Neural cell (in vitro differentiated cells): Measurements from ENCODE around the gene SOS1.
"Not testable (repeated sequence)": the region's sequence is repeated elsewhere in the genome, so short reads cannot be mapped to it uniquely, and the experiment has no call there.

Experiments
- EP300 ChIP-seq: fragments of 450-650 bp; conservative IDR thresholded peaks from 2 replicates; pipeline ENCODE4 v1.6.1; 2014; ENCODE audit warnings: antibody characterized with exemption, mild to moderate bottlenecking, moderate library complexity; ENCODE audit not compliant: poor library complexity, severe bottlenecking
- EZH2 ChIP-seq: fragments of 200-600, 300-800 bp; shearing (Covaris generic), sonication (generic); IDR thresholded peaks from 2 replicates; pipeline ENCODE4 v1.6.1; 2014; ENCODE audit warnings: antibody characterized with exemption, low read length, borderline replicate concordance, mild to moderate bottlenecking; ENCODE audit not compliant: insufficient read depth, poor library complexity, severe bottlenecking
- MXI1 ChIP-seq: fragments of 450-650 bp; conservative IDR thresholded peaks from 2 replicates; pipeline ENCODE4 v1.6.1; 2014; ENCODE audit warnings: antibody characterized with exemption, mild to moderate bottlenecking; ENCODE audit not compliant: poor library complexity, severe bottlenecking
- POLR2AphosphoS5 ChIP-seq: IDR thresholded peaks from 2 replicates; pipeline ENCODE4 v1.6.1; 2012
- RAD21 ChIP-seq: fragments of 450-650 bp; conservative IDR thresholded peaks from 2 replicates; pipeline ENCODE4 v1.6.1; 2014; ENCODE audit warnings: antibody characterized with exemption, mild to moderate bottlenecking, moderate library complexity
- REST ChIP-seq: IDR thresholded peaks from 2 replicates; pipeline ENCODE4 v1.6.1; 2012; ENCODE audit warnings: borderline replicate concordance
- SMC3 ChIP-seq: fragments of 450-650 bp; conservative IDR thresholded peaks from 2 replicates; pipeline ENCODE4 v1.6.1; 2014; ENCODE audit warnings: antibody characterized with exemption, mild to moderate bottlenecking, moderate library complexity; ENCODE audit not compliant: poor library complexity
- TAF1 ChIP-seq: IDR thresholded peaks from 2 replicates; pipeline ENCODE4 v1.6.1; 2012; ENCODE audit warnings: low read depth
- TF ChIP-seq, protein P1 (sequence below): fragments of 450-650 bp; IDR thresholded peaks from 2 replicates; pipeline ENCODE4 v1.5.1; 2014; ENCODE audit warnings: antibody characterized with exemption, mild to moderate bottlenecking, moderate library complexity; ENCODE audit not compliant: poor library complexity, severe bottlenecking

- TF ChIP-seq, protein P1, sequence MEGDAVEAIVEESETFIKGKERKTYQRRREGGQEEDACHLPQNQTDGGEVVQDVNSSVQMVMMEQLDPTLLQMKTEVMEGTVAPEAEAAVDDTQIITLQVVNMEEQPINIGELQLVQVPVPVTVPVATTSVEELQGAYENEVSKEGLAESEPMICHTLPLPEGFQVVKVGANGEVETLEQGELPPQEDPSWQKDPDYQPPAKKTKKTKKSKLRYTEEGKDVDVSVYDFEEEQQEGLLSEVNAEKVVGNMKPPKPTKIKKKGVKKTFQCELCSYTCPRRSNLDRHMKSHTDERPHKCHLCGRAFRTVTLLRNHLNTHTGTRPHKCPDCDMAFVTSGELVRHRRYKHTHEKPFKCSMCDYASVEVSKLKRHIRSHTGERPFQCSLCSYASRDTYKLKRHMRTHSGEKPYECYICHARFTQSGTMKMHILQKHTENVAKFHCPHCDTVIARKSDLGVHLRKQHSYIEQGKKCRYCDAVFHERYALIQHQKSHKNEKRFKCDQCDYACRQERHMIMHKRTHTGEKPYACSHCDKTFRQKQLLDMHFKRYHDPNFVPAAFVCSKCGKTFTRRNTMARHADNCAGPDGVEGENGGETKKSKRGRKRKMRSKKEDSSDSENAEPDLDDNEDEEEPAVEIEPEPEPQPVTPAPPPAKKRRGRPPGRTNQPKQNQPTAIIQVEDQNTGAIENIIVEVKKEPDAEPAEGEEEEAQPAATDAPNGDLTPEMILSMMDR: not testable (repeated sequence)
- not testable (repeated sequence) for TF ChIP-seq EZH2, POLR2AphosphoS5, MXI1, TAF1, RAD21, EP300, REST, SMC3
These were observed 68.2 kb downstream of the SOS1 start for GRCh38 chr2:39052665-39053064.
